HFF-Myc (cell line): ENCODE results near the gene SRR.
"Not testable (repeated sequence)": the region's sequence is repeated elsewhere in the genome, so short reads cannot be mapped to it uniquely, and the experiment has no call there.

Source experiments
- DNase-seq: peaks from one replicate; pipeline ENCODE4 v3.0.0-alpha.2; 2011; ENCODE audit warnings: low read depth; ENCODE audit errors: extremely low read depth
- H3K4me3 ChIP-seq: replicated peaks from 2 replicates; pipeline ENCODE4 v1.5.1; 2011; ENCODE audit warnings: low read depth, mild to moderate bottlenecking, control low read depth, low read length
- TF ChIP-seq, protein P1 (sequence below): IDR thresholded peaks from 2 replicates; pipeline ENCODE4 v1.5.1; 2012; ENCODE audit warnings: mild to moderate bottlenecking, low read depth, low read length, control low read depth; ENCODE audit errors: missing control alignments

The SRR gene

DNA sequence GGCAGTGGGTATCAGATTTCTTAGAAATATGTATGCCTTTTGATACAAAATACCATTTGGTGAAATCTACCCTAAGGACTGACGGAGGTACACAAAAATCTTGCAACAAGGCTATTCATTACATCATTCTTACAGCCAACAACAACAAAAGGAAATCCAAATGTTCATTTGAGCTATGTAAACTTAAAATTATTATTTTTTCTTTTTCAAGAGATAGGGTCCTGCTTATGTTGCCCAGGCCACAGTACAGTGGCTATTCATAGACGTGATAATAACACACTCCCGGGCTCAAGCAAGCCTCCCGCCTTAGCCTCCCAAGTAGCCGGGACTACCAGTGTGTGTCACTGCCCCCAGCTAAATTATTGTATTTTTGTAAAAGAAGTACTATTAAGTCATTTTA is 9.0 kb downstream of the SRR start:
- no peak overlapping the region for H3K4me3 ChIP-seq
- TF ChIP-seq, protein P1, sequence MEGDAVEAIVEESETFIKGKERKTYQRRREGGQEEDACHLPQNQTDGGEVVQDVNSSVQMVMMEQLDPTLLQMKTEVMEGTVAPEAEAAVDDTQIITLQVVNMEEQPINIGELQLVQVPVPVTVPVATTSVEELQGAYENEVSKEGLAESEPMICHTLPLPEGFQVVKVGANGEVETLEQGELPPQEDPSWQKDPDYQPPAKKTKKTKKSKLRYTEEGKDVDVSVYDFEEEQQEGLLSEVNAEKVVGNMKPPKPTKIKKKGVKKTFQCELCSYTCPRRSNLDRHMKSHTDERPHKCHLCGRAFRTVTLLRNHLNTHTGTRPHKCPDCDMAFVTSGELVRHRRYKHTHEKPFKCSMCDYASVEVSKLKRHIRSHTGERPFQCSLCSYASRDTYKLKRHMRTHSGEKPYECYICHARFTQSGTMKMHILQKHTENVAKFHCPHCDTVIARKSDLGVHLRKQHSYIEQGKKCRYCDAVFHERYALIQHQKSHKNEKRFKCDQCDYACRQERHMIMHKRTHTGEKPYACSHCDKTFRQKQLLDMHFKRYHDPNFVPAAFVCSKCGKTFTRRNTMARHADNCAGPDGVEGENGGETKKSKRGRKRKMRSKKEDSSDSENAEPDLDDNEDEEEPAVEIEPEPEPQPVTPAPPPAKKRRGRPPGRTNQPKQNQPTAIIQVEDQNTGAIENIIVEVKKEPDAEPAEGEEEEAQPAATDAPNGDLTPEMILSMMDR, result no peak
- DNase-seq, result no peak

DNA sequence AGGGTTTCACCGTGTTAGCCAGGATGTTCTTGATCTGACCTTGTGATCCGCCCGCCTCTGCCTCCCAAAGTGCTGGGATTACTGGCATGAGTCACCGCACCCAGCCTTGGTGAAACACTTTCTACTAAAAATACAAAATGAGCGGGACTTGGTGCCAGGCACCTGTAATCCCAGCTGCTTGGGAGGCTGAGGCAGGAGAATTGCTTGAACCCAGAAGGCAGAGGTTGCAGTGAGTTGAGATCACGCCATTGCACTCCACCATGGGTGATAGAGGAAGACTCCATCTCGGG is 13.1 kb downstream of the SRR start:
- not testable (repeated sequence) for H3K4me3 ChIP-seq, DNase-seq

DNA sequence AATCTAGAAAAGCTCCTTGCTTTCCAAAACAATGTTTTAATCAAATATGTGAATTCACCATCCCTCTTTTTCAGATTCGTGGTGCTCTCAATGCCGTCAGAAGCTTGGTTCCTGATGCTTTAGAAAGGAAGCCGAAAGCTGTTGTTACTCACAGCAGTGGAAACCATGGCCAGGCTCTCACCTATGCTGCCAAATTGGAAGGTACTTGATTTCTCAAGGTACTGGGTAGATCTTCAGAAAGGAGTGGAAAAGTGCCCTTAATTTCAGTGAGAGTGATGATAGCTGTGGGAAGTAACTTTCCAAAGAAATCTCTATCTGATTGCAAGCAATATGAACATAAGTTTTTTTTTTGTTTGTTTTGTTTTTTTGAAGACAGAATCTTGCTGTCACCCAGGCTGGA is 14.0 kb downstream of the SRR start:
- TF ChIP-seq, protein P1, result no peak
- H3K4me3 ChIP-seq, result no peak overlapping the region
- DNase-seq, result no peak

DNA sequence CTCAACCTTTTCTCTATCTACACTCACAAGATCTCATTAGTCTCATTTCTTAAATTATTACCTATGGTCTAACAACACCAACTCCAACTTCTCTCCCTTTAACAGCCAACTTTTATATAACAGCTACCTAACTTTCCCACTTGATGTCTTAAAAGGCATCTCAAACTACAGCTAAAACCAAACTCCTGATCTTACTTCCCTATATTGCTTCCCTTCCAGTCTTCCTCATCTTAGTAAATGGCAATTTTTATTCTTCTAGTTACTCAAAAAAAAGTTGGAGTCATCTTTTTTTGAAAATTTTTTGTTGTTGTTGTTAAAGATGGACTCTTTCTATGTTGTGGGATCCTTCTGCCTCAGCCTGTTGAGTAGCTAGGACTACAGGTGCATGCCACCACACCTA is 15.3 kb downstream of the SRR start:
- no peak for DNase-seq
- no peak overlapping the region for H3K4me3 ChIP-seq
- TF ChIP-seq, protein P1, result no peak

DNA sequence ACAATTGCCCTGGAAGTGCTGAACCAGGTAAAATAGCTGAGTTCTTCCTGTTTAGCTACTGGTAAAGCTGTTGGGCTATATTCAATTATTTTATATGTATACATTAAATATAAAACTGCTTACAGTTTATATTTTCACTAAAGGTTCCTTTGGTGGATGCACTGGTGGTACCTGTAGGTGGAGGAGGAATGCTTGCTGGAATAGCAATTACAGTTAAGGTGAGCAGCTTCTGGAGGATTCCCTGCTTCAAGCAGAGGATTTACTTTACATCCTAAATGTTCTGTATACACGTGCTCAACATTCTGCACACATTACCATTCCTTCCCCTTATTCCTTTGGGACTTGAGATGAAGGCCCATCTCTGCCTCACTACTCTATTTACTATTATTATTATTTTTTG is 17.6 kb downstream of the SRR start:
- no peak overlapping the region for H3K4me3 ChIP-seq
- TF ChIP-seq, protein P1, result no peak
- no peak for DNase-seq

DNA sequence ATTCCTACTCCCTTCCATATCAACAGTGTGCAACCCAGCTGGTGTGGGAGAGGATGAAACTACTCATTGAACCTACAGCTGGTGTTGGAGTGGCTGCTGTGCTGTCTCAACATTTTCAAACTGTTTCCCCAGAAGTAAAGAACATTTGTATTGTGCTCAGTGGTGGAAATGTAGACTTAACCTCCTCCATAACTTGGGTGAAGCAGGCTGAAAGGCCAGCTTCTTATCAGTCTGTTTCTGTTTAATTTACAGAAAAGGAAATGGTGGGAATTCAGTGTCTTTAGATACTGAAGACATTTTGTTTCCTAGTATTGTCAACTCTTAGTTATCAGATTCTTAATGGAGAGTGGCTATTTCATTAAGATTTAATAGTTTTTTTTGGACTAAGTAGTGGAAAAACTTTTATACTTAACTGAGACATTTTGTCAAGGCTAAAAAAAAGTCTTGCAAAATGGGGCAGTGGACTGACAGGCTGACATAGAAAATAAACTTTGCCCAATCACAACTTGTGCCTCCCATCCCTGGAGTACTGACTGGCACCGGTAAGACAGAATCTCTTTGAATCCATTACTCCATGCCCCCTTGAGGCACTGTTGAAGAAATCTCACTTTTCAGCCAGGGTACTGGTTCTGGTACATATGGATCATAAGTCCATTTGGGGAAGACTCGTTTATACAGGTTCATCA is 20.0 kb downstream of the SRR start:
- TF ChIP-seq, protein P1, result no peak
- no peak overlapping the region for H3K4me3 ChIP-seq
- no peak for DNase-seq

DNA sequence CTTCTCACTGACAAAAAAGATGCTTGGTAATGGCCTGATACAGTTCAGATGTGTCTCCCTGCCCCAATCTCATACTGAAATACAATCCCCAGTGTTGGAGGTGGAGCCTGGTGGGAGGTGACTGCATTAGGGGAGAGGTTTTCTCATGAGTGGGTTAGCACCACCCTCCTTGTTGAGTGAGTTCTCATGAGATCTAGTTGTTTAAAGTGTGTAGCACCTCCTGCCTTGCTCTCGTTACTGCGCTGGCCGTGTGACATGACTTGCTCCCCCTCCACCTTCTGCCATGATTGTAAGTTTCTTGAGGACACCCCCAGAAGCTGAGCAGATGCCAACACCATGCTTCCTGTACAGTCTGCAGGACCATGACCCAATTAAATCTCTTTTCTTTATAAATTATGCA is 27.6 kb downstream of the SRR start:
- TF ChIP-seq, protein P1, result no peak
- DNase-seq, result no peak
- H3K4me3 ChIP-seq, result no peak overlapping the region
